ENCODE results near the gene CST6.

Gene CST6

GRCh38 chr11:66011785-66012303 lies at the start of gene CST6:
TSS of gene CST6 (plus strand) at chr11:66012008. CDS start at chr11:66012045, 37 bp downstream.
- DNase-seq (ENCODE audit: low read depth in 4 of 4, low spot score in 1 of 4) = no peak

GRCh38 chr11:65962141-65962564 lies 49.7 kb upstream of the CST6 start:
- no peak for DNase-seq (ENCODE audit: low read depth in 4 of 4, low spot score in 1 of 4)

DNA sequence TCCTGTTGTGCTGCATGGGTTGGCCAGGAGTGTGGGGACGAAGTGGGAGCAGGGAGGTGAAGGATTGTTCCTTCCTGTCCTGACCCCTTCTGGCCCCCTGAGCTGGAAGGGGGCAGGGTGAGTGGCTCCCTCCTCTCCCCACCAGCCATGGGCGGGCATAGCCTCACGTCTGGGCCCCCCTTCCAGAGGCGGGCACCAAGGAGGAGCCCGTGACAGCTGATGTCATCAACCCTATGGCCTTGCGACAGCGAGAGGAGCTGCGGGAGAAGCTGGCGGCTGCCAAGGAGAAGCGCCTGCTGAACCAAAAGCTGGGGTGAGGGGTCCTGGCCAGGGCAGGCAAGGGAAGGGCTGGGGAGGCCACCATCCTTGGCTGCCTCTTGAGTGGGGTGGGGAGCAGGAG lies 46.9 kb upstream of the CST6 start:
- DNase-seq (ENCODE audit: low read depth in 4 of 4, low spot score in 1 of 4) = no peak

- DNase-seq (ENCODE audit: low read depth in 4 of 4, low spot score in 1 of 4) = no peak
Observed at GRCh38 chr11:65965986-65966762, 45.6 kb upstream of the CST6 start.

GRCh38 chr11:65967329-65967934 lies 44.4 kb upstream of the CST6 start:
- no peak for DNase-seq (ENCODE audit: low read depth in 4 of 4, low spot score in 1 of 4)

DNA sequence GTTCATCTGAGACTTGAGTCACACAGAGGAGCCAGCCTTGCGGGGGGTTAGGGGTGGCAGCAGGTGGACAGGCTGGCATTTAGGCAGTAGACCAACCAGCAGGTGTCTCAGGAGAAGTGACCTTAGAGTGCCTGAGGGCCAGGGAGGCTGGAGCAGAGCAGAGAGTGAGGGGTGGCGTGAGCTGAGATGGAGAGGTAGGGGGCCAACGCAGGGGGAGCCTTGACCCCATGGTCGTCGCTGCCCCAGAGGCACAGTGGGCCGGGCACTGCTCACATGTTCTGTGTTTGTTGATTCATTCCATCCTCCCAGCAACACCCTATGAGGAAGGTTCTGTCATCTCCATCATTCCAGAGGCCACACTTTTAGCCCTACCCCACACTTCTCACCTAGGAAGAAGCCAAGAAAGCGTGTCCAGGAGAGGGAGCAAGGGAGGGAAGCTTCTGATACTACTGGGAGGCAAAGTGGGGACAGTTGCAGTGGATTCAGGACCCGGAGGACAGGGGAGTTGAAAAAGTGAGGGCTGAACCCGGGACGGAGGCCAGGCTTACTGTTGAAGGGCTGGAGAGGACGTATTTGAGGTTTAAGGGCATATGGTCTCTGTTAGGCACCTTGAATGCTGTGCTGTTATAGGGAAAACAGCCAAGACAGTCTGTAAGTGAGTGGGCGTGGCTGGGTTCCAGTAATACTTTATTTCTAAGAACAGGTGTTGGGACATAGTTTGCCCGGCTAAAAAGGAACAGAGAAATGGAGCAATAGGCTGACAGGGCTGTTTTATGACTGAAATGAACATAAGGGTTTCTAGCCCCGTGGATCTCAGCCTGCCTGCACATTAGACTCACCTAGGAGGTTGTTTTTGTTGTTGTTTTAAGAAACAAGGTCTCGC lies 43.0 kb upstream of the CST6 start:
- no peak for DNase-seq (ENCODE audit: low read depth in 4 of 4, low spot score in 1 of 4)

DNA sequence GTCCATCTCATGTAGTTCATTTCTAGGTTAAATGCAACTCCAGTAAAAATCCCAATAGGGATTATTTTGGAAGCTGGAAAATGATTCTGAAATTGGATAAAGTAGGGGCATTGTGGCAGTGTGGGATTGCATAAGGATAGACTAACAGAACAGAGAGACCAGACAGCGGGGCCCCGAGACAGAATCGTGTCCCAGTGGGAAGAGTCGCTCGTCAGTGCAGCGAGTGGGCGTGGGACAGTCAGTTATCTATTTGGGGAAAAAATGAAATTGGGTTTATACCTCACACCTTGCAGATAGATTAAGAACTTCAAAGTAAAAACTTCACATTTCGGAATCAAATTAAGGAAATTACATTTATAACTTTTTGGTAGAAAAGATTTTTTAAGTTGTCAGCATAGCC lies 39.7 kb upstream of the CST6 start:
- DNase-seq (ENCODE audit: low read depth in 4 of 4, low spot score in 1 of 4) = no peak

DNA sequence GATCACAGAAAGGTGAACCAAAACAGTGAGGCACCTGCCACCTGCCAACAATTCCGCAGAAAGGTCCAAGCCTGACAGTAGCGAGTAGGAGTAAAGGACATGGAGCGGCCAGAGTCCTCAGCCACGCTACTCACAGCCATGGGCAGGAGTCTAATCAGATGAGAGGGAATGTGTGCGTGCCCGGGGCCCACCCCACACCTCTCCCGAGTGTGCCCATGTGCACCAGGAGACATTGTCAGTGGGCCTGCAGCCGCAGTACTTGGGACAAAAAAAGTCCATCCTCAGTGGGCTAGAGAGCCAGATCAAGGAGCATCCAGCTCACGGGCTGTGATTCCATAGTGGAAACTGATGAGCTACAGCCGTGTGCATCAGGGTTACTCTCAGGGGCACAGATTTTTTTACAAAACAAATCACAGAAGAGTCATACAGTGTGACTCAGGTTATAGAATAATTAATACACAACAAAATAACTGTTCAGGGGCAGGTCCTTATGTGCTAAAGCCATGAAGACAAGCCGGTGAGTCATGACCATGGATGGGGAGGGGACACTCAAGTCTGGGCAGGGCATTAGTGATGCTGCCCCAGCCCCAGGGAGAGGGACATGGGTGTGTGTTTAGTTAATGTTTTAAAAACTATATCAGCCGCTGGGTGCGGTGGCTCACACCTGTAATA lies 38.2 kb upstream of the CST6 start:
- no peak for DNase-seq (ENCODE audit: low read depth in 4 of 4, low spot score in 1 of 4)

DNA sequence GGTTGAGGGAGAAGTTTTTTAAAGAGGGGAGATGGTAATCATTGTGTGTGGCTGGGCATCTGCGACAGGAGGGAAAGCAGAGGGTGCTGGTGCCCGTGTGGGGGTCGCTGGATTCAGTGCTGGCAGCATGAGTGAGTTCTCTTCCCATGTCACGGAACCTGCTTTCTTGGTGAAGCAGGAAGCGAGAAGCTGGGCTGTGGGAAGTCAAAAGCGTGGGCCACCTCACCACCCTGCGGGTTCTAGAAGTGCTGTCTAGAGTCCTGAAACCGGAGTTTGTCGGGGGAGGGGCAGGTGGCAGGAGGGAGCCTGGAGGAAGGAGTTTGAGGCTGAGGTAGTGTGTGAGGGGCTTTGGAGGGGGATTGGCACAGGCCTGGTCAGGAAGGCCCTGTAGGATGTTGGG lies 36.0 kb upstream of the CST6 start:
- DNase-seq (ENCODE audit: low read depth in 4 of 4, low spot score in 1 of 4) = no peak

GRCh38 chr11:65976216-65977176 lies 35.3 kb upstream of the CST6 start:
- DNase-seq (ENCODE audit: low read depth in 4 of 4, low spot score in 1 of 4) = no peak

- DNase-seq (ENCODE audit: low read depth in 4 of 4, low spot score in 1 of 4) = no peak
Observed at GRCh38 chr11:65977621-65978390, 34.0 kb upstream of the CST6 start.

GRCh38 chr11:65978391-65979238 lies 33.2 kb upstream of the CST6 start:
- DNase-seq (ENCODE audit: low read depth in 4 of 4, low spot score in 1 of 4) = no peak

DNA sequence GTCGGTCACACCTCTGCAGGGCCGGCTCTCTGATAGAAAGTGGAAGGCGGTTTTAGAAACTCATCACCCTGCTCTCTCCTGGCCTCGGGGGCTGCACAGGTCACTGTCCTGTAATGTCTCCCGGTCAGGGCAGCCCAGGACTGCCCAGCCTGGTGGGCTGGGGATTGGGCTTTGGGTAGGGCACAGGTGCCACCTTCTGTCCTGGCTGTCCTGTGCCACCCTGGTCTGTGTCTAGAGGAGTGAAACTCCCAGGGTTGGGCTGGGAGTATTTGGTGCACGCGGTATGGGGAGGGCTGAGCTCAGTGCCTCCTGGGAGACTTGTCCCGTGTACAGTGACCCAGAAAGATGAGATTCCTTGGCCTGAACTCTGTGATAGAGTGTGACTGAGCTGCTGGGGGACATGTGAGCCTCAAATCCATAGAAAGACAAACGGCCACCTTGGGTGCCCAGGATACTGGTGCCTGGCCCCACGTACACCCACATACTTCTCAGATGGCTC lies 32.5 kb upstream of the CST6 start:
- no peak for DNase-seq (ENCODE audit: low read depth in 4 of 4, low spot score in 1 of 4)

- DNase-seq (ENCODE audit: low read depth in 4 of 4, low spot score in 1 of 4) = no peak
Observed at GRCh38 chr11:65981101-65981740, 30.6 kb upstream of the CST6 start.

DNA sequence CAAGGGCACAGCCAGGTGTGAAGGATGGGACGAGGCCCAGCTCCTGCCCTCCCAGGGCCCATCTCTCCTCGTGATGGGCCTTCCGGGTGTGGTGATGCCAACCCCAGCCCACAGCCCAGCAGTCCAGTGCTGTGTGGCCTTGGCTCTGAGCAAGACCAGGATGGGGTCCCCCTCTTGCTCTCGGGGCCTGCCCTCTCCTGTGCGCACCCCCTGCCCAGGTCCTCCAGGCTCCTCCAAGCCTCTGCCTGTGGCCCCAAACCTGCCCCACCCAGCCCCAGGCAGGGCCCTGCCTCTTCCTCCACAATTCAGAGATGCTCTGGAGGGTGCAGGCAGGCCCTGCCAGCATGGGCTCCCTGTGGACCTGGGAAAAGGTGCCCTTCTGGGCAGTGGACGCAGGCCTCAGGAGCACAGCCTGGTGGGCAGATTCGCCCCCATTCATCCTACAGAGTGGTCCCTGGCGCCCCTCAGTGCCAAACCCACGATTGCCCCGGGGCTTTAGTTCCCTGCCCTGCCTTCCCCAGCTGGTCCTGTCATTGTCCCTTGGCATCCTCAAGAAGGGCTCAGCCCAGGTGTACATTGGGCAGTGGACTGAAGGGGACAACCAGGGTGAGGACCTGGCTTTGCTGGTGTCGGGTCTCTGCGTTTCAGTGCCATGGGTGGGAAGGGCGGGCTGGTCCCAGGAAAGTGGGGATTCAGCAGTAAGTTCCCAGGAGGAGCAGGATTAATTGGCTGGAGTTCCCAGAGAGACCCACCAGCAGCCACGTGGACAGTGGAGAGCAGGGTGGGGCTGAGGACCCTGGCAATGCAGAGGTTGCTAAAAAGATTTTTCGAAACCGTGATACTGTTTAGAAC lies 29.6 kb upstream of the CST6 start:
- DNase-seq (ENCODE audit: low read depth in 4 of 4, low spot score in 1 of 4) = no peak

- no peak for DNase-seq (ENCODE audit: low read depth in 4 of 4, low spot score in 1 of 4)
Observed at GRCh38 chr11:65982824-65983588, 28.8 kb upstream of the CST6 start.
